DMS79 treated with DMSO at 0.1 percent for 48 hours (cell line): ENCODE results near the gene MAGEF1.

Source experiments
- DNase-seq: peaks from one replicate; lab custom pipeline; 2025; lab: John Stamatoyannopoulos, UW

Gene MAGEF1

DNA sequence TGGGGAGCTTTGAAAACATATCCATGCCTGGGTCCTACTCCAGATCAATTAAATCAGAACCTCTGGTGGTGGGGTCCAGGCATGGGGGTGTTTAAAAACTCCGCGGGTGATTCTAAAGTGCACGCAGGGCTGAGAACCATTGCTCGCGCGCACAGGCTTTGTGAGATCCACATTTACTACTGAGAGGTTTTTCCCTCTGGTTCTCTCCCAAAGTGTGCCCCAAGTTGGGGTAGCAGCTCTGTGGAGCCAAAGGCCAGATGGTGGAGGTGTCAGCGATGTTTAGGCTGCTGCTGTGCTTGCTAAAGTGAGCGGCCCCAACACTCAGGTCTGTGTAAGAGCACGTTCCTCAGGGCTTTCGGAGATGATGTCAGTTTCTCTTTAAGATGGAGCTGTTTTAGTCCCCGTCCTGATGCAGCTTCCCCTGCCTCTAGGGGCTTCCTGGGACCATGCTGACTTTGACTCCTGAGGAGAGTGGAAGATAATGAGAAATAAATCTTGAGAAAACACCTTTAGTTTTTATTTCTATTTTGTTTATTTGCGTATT lies 13.4 kb upstream of the MAGEF1 start:
- no peak for DNase-seq

DNA sequence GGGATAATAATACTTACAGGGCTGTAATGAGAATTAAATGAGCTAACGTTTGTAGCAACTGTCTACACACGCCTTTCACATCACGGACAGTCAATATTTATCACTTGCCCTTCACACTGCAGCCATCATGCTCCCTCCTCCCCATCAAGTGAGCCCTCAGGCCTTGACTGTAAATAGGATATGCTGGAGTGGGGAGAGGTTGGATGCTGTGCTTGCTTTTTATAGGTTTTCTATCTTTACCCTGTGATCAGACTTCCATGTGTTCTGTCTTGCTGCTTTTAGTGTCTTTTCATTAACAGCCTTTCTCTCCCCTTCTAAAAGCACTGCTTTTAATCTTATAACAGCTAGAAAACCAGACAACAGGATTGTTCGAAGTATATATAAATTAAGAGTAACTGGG lies 12.8 kb upstream of the MAGEF1 start:
- no peak for DNase-seq

DNA sequence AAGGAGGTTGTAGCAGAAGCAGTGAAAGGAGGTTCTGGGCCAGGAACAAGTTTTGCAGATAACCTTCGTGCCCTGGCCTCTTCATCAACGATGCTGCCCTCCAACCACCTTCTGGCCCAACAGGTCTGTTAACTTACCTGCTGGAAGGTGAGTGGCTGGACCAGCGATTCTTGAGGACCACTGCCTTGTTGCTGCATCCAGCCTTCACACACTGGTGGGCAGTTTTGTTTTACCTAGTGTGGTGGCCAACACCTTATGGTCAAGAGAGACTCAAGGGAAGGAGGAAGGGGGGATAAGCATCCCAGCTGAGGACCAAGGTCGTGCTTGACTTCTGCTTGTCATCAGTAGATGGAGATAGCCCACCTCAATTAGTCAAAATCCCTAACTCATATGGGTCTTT lies 7.8 kb upstream of the MAGEF1 start:
- DNase-seq, result no peak

DNA sequence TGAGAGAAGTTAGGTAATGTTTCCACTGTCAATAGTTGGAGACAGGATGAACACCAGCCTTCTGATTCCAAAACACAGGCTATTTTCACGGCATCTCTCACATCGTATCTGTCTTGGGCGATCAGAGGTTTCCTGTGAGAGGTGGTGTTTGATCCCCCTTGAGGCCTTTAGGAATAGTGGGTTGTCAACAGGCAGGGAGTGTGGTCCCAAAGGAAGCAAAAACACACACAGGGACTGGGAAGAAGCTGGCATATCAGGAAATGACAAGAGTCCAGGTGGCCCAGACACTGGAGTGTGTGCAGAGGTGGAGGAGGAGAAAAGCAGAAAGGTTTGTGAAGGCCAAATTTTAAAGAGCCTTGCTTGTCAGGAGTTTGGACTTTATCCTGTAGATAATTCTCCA lies 6.6 kb upstream of the MAGEF1 start:
- no peak for DNase-seq

DNA sequence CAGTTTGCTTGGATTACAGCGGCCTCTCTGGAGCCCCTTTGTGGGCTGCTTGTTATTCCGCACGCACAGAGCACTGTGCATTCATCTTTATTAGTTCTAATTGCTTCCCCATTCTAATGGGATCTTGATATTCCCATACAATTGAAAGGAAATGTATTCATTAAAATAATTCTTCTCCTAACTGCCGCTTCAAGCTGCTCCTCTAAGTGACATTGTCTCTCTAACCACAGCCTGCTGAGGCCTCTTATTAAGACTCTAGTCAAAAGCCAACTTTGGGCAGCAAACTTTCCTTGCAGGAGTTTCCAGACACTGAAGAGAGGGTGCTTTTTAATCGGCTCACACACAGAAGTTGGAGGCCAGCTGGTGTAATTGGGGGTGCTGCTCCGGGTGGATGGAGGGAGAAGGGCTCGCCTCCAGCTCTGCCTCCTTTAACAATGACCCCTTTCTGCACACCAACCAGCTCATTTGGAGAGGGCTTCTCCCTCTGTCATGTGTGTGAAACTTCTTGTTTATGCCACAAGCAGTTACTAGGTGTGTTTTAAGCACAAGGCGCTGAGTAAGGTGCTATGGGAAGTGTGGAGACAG lies 5.6 kb upstream of the MAGEF1 start:
- peak; percentile 46 for DNase-seq

DNA sequence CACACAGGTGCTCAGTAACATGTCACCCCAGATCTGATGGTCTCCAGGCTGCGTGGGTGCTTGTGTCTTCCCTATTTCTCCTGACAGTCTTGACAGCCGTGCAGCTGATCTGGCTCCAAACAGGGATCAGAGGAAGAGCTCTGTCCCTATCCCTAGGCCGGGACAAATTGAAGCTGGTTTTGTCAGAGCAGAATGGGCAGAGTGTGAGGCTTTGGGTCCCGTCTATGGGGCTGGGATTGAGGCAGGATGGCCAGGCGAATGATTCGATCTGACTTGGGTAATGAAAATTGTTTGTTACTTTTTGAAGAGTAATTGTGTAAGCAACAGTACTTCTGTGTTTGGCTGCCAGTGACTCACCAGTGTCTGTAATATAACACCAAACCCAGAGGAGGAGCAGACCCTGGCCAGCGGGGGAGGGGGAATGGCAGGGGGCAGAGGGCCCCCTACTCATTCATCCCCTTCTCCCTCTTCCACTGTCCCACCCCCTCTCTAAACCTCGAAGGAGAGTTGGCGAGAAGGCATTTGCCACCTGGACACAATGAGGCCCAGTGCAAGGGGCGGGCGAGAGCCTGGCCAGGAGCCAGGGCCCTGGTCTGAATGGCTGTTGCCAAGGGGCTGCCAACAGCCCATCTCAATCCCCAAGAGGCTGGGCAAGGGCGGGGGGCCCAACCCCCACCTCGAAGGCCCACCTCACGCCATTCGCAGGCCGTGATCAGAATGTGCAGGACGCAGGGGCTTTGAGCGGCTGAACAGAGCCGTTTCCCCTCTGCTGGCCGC lies 4.9 kb upstream of the MAGEF1 start:
- peak; percentile 82 for DNase-seq

DNA sequence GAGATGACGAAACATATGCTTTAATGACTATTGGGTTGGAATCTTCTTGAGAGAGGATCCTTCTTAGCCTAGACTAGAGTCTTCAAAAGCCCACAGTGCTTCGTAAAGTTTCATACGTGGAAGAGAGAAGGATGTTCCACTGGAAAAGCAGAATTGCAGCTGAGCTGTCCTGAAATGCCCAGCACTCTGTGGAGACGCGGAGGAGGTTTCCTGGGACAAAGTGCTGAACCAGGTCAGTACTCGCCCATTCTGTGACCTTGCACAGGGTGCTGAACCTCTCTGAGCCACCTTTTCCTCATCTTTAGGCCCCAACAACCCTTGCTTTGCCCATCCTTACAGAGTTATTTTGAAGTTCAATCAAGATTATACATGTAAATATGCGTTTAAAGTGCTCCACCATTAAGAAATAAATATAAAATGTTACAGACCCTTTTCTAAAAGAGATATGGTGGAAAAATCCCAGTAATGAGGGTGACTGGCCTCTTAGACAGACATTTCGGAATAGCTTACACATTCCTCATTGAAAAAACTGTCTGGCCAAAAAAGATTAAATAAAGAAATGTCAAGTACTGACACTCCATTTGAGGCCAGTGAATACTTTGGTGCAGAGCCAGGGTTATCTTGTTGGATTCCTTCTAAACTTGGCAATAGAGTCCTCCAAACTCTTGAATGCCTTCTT lies 4.2 kb upstream of the MAGEF1 start:
- no peak for DNase-seq

DNA sequence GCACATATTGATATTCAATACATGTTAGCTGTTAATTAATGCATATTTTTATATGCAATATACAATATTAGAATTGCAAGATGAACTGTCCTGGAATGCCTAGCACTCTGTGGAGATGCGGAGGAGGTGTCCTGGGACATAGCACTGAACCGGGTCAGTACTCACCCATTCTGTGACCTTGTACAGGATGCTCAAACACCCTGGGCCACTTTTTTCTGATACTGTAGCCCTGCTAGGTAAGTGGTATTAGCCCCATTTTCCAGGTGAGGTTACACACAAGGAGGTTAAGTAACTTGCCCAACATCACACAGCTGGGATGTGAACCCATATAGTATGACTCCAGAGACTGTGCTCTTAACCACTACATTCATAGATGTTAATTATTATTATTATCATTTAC lies 1.7 kb upstream of the MAGEF1 start:
- no peak for DNase-seq

DNA sequence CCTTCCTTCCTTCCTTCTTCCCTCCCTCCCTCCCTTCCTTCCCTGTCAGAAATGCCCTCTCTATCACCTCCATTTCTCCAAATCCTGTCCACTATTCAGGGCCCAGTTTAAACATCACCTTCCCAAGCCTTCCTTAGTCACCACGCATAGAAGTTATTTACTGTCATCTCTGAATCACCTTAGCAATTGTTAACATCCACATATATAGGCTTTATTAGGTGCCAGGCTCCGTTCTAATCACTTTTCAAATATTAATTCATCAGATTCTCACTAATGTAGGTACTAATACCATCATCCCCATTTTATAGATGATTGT lies 1.1 kb upstream of the MAGEF1 start:
- DNase-seq, result no peak

DNA sequence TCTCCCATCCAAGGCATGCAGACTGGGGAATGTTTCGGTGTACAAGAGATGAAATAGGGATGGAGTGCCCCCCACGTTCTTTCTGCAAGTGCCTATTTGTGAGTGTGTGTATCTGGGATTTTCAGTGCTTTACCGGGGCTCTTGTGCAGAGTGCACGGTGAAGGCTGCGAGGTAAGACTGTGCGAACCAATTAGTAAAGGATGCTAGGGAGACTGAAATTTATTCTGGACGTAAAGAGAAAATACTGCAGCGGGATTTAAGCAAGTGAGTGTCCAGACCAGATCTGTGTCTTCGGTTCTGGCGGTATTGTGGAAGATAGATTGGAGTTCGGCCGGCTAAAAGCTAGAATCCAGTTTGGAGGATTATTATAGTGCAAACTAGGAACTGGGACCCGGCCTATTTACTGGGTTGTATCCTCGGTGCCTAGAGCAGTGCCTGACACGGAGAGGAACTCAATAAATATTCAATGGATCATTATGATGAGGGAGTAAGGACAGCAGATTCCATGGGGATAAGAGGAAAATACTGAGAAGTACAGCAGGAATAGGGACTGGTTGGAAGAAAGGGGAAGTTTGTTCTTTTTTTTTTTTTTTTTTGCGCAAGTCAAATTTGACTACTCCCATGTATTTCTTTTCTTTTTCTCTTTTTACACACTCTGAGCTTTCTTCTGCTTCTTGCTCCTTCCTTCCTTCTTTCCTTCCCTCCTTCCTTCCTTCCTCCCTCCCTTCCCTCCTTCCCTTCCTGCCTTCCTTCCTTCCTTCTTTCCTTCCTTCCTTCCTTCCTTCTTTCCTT lies 580 bp upstream of the MAGEF1 start:
- DNase-seq, result no peak

DNA sequence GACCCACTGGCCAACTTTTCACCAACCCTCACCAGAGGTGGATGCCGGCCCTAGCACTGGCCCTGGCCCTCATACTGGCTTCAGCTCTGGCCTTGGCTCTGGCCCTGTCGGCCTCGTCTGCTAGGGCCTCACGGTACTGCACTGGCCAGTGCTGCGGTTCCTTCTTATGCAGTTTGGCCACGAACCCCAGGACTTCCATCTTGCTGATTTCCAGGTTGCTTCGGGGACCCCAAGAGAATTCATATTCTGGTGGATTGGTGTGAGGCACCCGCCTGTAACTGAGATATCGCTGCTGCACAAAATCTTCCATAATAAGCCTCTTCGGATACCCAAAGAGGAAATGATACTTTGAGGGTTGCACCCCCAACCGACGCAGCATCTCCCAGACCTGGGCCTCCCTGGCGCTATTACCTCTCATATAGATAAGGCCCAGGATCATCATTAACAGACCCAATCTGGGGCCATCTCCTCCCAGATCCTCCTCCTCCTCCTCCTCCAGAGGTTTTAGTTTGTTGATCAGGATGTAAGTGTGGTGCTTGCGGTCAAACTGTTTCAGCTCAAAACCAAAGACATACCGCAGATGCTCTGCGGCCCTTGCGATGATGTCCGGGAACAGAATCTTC lies 883 bp downstream of the MAGEF1 start:
- peak; percentile 27 for DNase-seq

DNA sequence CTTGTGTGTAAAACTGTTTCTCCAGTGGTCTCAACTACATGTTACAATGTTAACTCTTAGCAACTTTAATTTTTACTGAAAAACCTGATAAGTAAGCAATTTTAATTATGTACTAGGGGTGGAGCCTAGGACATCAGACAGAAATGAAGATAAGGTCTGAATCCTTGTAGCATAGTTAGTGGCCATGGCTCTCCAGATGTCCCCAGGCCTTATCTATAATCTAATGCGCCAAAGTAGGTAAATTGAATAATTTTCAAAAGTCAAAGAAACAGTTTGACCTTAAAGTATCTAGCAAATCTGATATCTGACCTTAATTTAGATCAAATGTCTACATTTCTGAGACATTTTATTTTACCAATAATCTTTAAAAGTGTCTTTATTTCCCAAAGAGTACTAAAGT lies 8.2 kb downstream of the MAGEF1 start:
- no peak for DNase-seq

DNA sequence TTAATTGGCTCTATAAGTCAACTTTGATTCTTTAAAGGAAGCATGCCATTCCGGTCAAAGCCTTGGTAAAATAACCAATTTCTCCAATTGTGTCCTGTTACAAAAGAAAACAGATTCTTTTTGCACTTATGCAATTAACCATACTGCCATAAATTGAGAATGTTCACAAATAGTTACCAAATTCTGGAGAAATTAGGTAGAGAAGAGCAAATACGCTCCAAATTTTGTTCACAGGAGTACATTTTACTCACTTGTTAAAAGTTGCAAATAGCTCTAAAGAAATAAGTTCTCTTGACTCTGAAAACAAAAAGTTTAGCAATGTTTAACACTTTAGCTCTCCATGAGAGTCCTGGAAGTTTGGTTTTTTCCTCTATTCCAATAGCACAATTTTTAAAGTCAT lies 11.1 kb downstream of the MAGEF1 start:
- no peak for DNase-seq

DNA sequence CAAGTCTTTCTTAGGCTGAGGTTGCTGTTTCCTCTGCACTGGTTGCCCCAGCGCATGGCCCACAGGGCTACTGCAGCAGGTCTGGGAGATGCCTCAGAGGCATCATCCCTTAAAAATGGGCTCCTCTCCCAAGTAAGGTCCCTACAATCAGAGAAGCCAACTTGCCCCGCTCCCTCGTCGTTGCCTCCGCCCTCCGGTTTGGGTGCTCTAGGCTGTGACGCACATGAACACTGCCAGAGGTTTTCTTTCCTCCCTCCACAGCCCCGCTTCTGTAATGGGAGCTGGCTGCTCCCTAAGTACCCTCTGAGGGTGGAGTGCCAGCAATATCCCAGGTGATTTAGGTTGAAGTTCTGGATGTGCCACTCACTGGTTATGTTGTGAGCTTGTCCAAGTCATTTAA lies 14.0 kb downstream of the MAGEF1 start:
- no peak for DNase-seq

DNA sequence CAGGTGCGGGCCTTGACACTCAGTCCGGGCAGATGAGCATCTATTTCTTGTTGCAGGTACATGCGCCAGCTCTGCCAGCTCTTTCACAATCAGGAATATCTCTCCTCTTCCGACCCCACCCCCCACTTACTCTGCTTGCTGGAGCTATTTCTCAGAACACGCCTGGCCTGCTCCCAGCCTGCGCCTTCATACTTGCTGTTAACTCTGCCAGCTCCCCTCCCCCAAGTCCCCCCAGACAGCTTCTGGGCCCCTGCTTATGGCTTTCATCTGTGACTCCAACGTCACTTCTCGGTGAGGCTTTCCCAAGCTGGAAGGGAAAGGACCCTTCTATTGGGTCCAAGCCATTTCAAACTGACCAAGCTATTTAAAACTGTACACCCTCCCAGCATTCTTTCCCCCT lies 15.2 kb downstream of the MAGEF1 start:
- DNase-seq, result no peak

DNA sequence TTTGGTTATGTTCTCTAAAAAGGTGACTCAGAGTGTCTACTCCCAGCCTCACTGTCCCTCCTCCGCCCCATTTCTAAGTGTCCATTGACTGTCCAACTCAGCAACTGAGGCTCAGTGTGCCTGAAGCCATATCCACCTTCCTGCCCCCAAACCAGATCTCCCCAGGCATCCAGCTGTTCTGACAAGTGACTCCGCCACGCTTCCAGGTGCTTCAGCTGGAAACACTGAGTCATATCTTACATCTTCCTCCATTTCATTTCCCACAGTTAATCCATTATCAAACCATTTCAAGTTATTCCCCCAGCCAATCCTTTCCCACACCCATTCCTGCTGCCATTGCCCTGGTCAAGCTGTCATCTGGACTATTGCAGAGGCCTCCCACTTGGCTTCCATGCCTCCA lies 17.1 kb downstream of the MAGEF1 start:
- DNase-seq, result no peak

DNA sequence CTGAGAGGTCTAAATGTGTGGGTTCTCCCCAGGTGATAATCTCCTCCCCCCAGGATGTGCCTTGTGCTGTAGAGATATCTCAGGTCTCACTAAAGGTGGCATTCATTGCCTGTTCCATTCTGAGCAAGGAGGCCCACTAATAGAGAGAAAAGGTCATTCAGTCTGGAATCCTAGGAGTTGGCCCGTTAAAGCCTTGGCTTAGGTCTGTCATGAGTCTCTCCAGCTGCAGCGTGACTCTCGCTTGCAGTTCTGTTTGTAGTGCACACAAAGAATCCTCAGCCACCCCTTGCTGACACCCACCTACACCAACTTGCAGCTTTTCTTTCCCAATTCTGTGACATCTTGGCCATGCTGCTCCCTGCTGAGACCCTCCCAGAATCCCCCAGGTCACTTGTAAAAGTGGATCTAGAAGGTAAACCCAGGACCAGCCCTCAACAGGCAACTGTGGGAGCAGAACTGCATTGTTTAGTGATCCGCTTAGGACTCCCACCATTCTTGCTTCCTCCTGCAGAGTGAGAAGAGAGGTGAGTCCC lies 17.7 kb downstream of the MAGEF1 start:
- DNase-seq, result no peak

DNA sequence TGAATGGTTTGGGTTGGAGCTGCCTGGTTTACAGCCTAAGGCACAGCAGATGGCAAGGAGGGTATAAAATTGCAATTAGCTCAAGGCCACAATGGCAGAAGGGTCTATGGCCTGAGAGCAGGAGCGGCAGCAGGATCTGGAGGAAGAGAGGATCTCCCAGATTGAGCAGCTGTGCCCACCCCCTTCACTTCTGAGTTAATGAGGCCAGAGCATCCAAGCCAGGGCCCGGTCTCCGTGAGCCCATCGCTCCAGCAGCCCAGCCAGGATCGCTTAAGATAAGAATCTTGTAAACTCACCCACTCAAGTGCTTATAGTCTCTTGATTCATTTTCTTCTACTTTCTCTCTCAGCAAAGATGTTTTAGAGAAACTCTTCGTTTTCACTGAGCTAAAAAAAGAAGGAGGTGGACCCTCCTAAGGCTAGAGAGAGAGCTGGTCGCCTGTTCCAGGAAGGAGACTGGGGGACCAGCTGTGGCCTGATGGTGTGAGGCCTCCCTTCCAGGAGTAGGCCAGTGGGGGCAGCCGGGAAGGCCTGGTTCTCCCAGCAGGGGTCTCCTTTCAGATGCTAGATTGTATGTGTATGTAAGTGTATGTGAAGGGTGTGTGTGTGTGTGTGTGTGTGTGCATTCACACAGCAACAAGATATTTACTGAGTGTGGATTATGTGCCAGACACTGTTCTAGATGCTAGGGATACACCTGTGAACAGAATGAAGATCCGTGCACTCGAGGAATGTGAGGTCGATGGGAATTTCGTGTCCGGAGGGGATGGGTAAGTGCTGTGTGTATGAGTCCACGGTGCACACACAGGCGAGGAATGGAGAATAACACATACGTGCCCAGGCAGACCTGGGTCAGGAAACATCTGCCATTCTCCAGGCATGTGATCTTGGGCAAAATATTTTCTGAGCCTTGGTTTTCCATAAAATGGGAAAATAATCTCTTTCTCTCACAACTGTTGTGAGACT lies 18.6 kb downstream of the MAGEF1 start:
- DNase-seq, result no peak

DNA sequence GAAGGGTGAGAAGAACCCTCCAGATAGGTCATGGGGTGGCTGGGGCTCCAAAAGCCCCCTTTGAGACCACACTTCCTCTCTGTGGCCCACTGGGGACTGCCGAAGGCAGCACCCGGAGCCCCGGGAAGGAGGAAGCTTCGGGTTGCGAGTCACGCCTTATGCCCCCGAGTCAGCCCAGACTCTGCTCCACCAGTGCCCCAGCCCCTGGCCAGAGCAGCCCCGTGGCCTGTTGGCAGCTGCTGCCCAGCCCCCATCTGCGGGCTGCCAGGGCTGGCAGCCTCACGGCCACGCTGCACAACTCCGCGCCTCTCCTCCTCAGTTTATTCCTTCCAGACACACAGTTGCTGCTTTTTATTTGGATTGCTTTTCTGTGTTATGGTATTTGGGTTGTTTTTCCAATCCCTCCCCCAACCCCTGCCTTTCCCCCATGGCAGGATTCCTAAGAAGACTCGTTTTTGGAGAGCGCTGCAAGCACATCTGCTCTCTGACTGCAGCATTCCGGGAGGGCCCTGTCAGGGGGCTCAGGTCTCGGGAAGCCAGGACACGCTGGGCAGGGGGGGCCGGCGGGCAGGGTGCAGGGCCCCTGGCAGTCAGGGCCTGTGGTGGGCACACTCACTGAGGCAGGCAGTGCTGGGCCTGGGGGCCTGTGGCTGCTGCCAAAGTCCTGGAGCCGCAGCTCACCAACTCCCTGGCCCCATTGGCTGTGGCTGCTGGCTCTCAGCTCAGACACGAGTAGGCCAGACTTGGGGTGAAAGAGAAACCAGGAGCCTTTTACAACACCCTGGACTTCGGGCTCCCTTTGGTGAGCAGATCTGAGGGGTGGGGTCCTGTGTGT lies 20.2 kb downstream of the MAGEF1 start:
- no peak for DNase-seq
